ENCODE data around the gene SIT1.

Gene SIT1

GRCh38 chr9:35682051-35682450, 31.3 kb upstream of the SIT1 start:
- DNase-seq, result no peak

- DNase-seq, result no peak
These were observed 30.7 kb upstream of the SIT1 start for GRCh38 chr9:35681341-35682002.

- no peak for DNase-seq
These were observed 29.8 kb upstream of the SIT1 start for GRCh38 chr9:35680331-35681105.

- no peak for DNase-seq
These were observed 29.1 kb upstream of the SIT1 start for GRCh38 chr9:35679766-35680330.

GRCh38 chr9:35679091-35679490, 28.4 kb upstream of the SIT1 start:
- no peak for DNase-seq

GRCh38 chr9:35675732-35676392, 25.1 kb upstream of the SIT1 start:
- DNase-seq, result peak; percentile 65 to 74

- no peak for DNase-seq
These were observed 24.5 kb upstream of the SIT1 start for GRCh38 chr9:35675204-35675603.

- no peak for DNase-seq
These were observed 23.3 kb upstream of the SIT1 start for GRCh38 chr9:35674025-35674361.

- DNase-seq, result no peak
These were observed 22.6 kb upstream of the SIT1 start, which contains the start of gene CA9 for GRCh38 chr9:35673132-35674024. Gene CA9, plus strand, starts transcription at chr9:35673928. Its CDS starts 32 bp downstream, at chr9:35673960.

GRCh38 chr9:35669331-35670145, 18.8 kb upstream of the SIT1 start:
- no peak for DNase-seq

- no peak for DNase-seq
These were observed 17.2 kb upstream of the SIT1 start for GRCh38 chr9:35667939-35668338.

GRCh38 chr9:35666549-35666948, 15.8 kb upstream of the SIT1 start:
- DNase-seq, result no peak

GRCh38 chr9:35666045-35666444, 15.3 kb upstream of the SIT1 start:
- DNase-seq, result no peak

GRCh38 chr9:35665471-35665818, 14.7 kb upstream of the SIT1 start:
- DNase-seq, result no peak

- DNase-seq, result peak; percentile 89 to 91
These were observed 14.1 kb upstream of the SIT1 start, which contains the start of gene ARHGEF39 for GRCh38 chr9:35664531-35665470. Gene ARHGEF39, minus strand, starts transcription at chr9:35665195. Its CDS starts 26 bp downstream, at chr9:35665169.

- DNase-seq, result no peak
These were observed 11.7 kb upstream of the SIT1 start for GRCh38 chr9:35662437-35662836.

GRCh38 chr9:35661756-35662350, 11.1 kb upstream of the SIT1 start:
- no peak for DNase-seq

- DNase-seq, result peak in 1 of 2 experiments; percentile 22
These were observed 10.3 kb upstream of the SIT1 start for GRCh38 chr9:35660966-35661415.

GRCh38 chr9:35659340-35659739, 8.6 kb upstream of the SIT1 start:
- no peak for DNase-seq

GRCh38 chr9:35658968-35659220, 8.2 kb upstream of the SIT1 start:
- no peak for DNase-seq
